Colonic mucosa (tissue), 4 donors: ENCODE data around the gene UBXN6. TPM values are rescaled to one million over a fixed set of nuclear protein-coding genes. Genes with fewer than 3 reads are reported as not detected.

ENCODE experiments used
- DNase-seq: peaks from one replicate; pipeline ENCODE4 v3.0.0-alpha.2; 2020
- H3K27ac ChIP-seq: fragments of 200-600 bp; one replicate; pipeline ENCODE4 v1.8.0; 2021
- H3K27me3 ChIP-seq: fragments of 200-600 bp; one replicate; pipeline ENCODE4 v1.8.0; 2021
- H3K36me3 ChIP-seq: fragments of 200-600 bp; one replicate; pipeline ENCODE4 v1.8.0; 2021
- H3K4me1 ChIP-seq: fragments of 200-600 bp; one replicate; pipeline ENCODE4 v1.8.0; 2021; ENCODE audit warnings: mild to moderate bottlenecking
- H3K4me3 ChIP-seq: fragments of 200-600 bp; one replicate; pipeline ENCODE4 v1.8.0; 2021
- H3K9ac ChIP-seq, 2 donors: one replicate each; pipeline ENCODE4 v1.7.0; 2013; ENCODE audit warnings: control low read depth in 2 of 2, low read depth in 2 of 2, low read length in 2 of 2
- H3K9me3 ChIP-seq: fragments of 200-600 bp; one replicate; pipeline ENCODE4 v1.8.0; 2021
- intact Hi-C: fragments of 100-400 bp; cut with DNase I; formaldehyde crosslinking; loops from one replicate; pipeline ENCODE4 v1.14.1; 2022
- total RNA-seq, 2 donors: library from RNA; stranded (reverse); fragmentation: NEBNext Ultra II Directional in 1 of 2; extraction: Animal tissue kit (Norgen Biotek cat#: 25700) in 1 of 2; gene quantifications; one replicate each; pipeline ENCODE4 v1.2.1, GENCODE V29; 2021
- TF ChIP-seq, protein P1 (sequence below): fragments of 200-600 bp; IDR thresholded peaks from one replicate; pipeline ENCODE4 v1.8.0; 2022; ENCODE audit warnings: antibody characterized with exemption, mild to moderate bottlenecking
- donor health status: healthy.
- donor health status: DM: no; HTN: no; CAD: no.
- donor health status: DM: no; HTN: no; CAD: no.

The UBXN6 gene
- total RNA-seq, 2 donors from 2014 or later, result 84.9 to 96.7 TPM

- no peaks in the 10 kb centered on the region for H3K4me1 ChIP-seq
- TF ChIP-seq, protein P1, sequence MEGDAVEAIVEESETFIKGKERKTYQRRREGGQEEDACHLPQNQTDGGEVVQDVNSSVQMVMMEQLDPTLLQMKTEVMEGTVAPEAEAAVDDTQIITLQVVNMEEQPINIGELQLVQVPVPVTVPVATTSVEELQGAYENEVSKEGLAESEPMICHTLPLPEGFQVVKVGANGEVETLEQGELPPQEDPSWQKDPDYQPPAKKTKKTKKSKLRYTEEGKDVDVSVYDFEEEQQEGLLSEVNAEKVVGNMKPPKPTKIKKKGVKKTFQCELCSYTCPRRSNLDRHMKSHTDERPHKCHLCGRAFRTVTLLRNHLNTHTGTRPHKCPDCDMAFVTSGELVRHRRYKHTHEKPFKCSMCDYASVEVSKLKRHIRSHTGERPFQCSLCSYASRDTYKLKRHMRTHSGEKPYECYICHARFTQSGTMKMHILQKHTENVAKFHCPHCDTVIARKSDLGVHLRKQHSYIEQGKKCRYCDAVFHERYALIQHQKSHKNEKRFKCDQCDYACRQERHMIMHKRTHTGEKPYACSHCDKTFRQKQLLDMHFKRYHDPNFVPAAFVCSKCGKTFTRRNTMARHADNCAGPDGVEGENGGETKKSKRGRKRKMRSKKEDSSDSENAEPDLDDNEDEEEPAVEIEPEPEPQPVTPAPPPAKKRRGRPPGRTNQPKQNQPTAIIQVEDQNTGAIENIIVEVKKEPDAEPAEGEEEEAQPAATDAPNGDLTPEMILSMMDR, result no peak
Measured at GRCh38 chr19:4448147-4448985, 9.2 kb downstream of the UBXN6 start.

DNA sequence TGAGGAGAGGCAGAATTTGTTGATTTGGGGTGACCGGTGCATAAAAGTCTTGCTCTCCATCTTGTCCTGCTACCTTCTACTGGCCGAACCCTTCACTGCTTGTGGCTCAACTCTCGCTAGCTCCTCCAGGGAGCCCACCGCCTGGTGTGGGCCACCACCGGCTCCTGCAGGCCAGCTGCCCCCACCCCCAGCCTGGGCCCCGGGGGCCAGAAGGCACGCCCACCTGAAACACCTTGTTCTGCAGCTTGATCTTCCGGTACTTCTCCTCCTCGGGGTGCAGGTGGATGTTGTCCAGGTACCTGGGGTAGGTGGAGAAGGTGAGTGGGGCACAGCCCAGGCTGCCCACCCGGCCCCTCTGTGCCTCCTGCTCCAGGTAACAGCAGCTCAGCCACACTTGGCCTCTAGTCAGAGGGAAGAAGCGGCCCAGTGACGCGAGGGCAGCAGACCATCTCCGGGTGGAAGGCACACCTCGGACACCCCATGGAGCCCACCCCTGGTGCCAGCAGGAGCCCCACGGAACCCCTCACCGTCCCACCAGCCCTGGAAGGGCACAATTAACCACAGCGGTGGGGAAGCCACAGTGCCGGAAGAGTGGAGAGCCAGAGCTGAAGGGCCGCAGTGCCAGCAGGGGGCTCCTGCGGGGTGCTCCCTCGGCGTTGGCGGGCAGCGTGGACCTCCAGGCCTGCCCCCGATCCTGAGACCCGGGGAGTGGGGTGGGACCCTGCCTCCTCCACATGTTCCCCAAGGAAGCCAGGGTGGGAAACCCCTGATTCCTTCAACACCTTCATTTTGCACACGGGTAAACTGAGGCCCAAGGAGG, 10.1 kb downstream of the UBXN6 start:
- Histone ChIP-seq H3K9ac (no peak overlapping the region), H3K9me3 (no peaks in the 10 kb centered on the region), H3K36me3 (peaks cover 19% of the 10 kb centered on the region), H3K27ac (no peak overlapping the region), H3K4me1 (no peaks in the 10 kb centered on the region), H3K27me3 (no peaks in the 10 kb centered on the region), H3K4me3 (no peak overlapping the region)
- intact Hi-C loops, result no loop called here
- TF ChIP-seq, protein P1, result no peak
- DNase-seq, result no peak

More at GRCh38 chr19:4448147-4448985, 9.2 kb downstream of the UBXN6 start:
- Histone ChIP-seq H3K9ac (no peak overlapping the region), H3K27ac (no peak overlapping the region), H3K36me3 (peaks cover 27% of the 10 kb centered on the region), H3K9me3 (no peaks in the 10 kb centered on the region), H3K27me3 (no peaks in the 10 kb centered on the region), H3K4me3 (no peak overlapping the region)
- DNase-seq, result no peak
- intact Hi-C loops, result no loop called here

DNA sequence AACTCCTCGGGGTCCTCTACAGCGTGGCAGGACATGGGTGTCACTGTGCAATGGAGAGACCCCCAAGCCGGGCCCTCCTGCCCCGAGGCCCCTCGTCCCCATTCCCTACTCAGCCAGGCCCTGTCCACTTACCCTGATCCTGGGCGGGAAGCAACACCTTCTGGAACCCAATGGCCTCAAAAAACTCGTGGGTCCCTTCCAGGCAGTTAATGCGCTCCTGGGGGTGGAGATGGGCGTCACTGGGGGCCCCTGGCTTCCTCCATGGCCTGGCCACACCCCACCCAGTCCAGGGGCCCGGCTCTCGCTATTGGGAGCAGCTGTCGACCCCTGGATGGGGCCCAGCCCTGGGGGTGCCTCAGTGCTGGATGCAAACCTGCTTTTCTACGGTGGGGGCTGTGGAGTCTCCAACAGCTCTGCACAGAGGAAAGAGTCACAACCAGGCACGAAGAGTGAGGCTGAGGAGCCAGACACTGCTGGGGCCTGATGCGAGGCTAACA, 10.8 kb downstream of the UBXN6 start:
- Histone ChIP-seq H3K4me1 (no peaks in the 10 kb centered on the region), H3K4me3 (no peak overlapping the region), H3K27ac (no peak overlapping the region), H3K27me3 (no peaks in the 10 kb centered on the region), H3K9me3 (no peaks in the 10 kb centered on the region), H3K36me3 (peaks cover 15% of the 10 kb centered on the region), H3K9ac (no peak overlapping the region)
- TF ChIP-seq, protein P1, result no peak
- intact Hi-C loops, result no loop called here
- no peak for DNase-seq

DNA sequence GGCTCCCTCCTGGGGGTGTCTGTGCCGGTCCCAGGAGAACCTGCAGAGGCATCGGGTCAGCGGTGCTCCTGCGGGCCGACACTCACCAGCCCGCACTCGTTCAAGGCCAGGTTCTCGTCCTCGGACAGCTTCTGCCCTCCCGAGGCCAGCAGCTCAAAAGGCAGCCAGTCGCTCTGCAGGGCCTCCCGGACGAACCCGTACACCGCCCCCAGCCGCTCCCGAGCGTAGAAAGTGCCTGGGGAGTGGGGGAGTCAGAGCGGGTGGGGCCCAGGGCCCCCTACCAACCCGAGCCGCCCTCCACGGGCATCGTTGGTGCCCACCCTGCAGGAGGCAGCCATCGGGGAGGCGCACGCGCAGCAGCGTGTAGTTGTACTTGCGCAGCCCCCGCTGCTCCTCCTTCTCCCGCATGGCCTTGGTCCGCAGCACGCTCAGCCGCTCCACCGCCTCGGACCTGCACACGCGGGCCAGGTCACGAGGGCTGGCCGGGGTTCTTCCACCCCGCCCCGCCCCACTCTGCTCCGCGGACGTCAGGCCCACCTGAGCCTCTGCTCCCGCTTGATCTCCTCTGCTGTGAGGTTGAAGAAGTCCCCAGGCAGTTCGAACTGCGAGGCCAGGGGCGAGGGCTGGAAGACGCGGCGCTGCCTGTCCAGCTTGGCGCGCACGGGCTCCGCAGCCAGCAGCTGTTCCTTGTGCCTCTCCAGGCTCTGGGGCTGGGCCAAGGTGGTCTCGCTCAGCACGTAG, 11.5 kb downstream of the UBXN6 start:
- no peak overlapping the region for H3K4me3 ChIP-seq
- TF ChIP-seq, protein P1, result no peak
- peaks cover 15% of the 10 kb centered on the region for H3K36me3 ChIP-seq
- no peaks in the 10 kb centered on the region for H3K4me1 ChIP-seq
- no peaks in the 10 kb centered on the region for H3K27me3 ChIP-seq
- H3K9me3 ChIP-seq, result no peaks in the 10 kb centered on the region
- intact Hi-C loops, result no loop called here
- no peak for DNase-seq
- H3K9ac ChIP-seq, result no peak overlapping the region
- H3K27ac ChIP-seq, result no peak overlapping the region
